Ovary (tissue), 3 donors: ENCODE data around the gene TPM1.

Source experiments
- POLR2A ChIP-seq: fragments of 450-650 bp; IDR thresholded peaks from one replicate; pipeline ENCODE4 v1.6.1; 2017; ENCODE audit warnings: antibody characterized with exemption, mild to moderate bottlenecking, moderate library complexity
- TF ChIP-seq, protein P1 (sequence below), 3 donors: fragments of 450-650 bp in 2 of 3; fragments of 200-600 bp in 1 of 3; IDR thresholded peaks; one replicate each; pipeline versions ENCODE4 v1.5.1 to v1.8.0; 2016 to 2022; ENCODE audit warnings: antibody characterized with exemption in 3 of 3, mild to moderate bottlenecking in 1 of 3
- donor health status: DM: no; HTN: no; CAD: no.

DNA sequence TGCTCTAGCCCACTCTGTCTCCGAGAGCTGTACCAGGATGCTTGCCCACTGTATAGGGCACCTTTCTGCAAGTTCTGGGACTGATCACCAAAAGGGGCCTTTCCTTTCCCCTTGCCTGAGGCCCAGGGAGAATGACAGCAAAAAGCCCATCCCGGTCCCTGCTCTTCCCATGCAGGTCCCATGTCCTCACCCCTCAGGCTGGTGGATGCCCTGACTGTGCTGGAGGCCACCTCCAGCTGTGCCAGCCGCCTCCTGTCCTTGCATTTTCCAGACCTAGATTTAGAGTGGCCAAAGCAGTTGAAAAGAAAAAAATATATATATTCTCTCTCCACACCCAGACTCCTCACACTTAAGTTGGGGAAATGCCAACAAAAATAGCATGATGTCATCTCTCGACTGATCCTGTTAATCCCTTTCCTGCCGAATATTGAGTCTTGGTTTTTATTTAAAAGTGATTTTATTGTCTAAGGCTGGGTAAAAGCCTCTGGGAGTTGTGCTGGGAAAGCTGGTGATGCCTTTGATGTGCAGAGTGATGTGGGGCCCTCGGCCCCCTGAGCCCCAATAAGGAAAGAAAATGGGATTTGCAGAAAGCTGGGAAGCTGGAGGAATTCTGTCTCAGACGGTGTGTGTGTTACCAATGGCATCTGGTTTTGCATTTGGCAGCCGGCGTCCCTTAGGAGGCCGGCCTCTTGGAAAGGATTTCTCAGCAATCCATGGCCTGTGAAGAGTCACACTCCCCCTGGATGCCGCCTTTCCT lies 29.3 kb upstream of the TPM1 start:
- TF ChIP-seq, protein P1, sequence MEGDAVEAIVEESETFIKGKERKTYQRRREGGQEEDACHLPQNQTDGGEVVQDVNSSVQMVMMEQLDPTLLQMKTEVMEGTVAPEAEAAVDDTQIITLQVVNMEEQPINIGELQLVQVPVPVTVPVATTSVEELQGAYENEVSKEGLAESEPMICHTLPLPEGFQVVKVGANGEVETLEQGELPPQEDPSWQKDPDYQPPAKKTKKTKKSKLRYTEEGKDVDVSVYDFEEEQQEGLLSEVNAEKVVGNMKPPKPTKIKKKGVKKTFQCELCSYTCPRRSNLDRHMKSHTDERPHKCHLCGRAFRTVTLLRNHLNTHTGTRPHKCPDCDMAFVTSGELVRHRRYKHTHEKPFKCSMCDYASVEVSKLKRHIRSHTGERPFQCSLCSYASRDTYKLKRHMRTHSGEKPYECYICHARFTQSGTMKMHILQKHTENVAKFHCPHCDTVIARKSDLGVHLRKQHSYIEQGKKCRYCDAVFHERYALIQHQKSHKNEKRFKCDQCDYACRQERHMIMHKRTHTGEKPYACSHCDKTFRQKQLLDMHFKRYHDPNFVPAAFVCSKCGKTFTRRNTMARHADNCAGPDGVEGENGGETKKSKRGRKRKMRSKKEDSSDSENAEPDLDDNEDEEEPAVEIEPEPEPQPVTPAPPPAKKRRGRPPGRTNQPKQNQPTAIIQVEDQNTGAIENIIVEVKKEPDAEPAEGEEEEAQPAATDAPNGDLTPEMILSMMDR (IDR thresholded peaks at IDR 0.05) = no peak
- TF ChIP-seq POLR2A = no peak
